ENCODE measurements around the gene SLCO1B3.
"Not testable (repeated sequence)": the region's sequence is repeated elsewhere in the genome, so short reads cannot be mapped to it uniquely, and the experiment has no call there.

The SLCO1B3 gene, protein sequence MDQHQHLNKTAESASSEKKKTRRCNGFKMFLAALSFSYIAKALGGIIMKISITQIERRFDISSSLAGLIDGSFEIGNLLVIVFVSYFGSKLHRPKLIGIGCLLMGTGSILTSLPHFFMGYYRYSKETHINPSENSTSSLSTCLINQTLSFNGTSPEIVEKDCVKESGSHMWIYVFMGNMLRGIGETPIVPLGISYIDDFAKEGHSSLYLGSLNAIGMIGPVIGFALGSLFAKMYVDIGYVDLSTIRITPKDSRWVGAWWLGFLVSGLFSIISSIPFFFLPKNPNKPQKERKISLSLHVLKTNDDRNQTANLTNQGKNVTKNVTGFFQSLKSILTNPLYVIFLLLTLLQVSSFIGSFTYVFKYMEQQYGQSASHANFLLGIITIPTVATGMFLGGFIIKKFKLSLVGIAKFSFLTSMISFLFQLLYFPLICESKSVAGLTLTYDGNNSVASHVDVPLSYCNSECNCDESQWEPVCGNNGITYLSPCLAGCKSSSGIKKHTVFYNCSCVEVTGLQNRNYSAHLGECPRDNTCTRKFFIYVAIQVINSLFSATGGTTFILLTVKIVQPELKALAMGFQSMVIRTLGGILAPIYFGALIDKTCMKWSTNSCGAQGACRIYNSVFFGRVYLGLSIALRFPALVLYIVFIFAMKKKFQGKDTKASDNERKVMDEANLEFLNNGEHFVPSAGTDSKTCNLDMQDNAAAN

DNA sequence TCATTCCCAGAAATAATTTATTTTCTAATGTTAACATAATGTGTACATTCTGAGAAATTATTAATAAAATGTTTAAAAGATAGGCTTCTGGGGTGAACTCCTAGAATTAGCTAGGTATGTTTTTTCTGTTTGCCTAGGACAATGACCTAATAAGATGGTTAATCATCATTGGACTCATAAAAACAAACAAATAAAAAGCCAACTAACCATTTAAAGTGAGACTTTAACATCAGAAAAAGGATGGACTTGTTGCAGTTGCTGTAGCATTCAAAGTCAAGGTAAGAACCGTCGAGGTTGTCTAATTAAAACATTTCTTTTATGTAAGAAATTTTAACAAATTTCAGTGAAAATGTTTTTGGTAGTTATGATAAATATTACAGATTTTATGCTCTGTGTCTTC is at the start of gene SLCO1B3:
TSS of gene SLCO1B3 (plus strand) at position 219 of the 400 bp plus-strand sequence. CDS start 5,034 bp downstream, outside the sequence.
- TF ChIP-seq, protein P1, sequence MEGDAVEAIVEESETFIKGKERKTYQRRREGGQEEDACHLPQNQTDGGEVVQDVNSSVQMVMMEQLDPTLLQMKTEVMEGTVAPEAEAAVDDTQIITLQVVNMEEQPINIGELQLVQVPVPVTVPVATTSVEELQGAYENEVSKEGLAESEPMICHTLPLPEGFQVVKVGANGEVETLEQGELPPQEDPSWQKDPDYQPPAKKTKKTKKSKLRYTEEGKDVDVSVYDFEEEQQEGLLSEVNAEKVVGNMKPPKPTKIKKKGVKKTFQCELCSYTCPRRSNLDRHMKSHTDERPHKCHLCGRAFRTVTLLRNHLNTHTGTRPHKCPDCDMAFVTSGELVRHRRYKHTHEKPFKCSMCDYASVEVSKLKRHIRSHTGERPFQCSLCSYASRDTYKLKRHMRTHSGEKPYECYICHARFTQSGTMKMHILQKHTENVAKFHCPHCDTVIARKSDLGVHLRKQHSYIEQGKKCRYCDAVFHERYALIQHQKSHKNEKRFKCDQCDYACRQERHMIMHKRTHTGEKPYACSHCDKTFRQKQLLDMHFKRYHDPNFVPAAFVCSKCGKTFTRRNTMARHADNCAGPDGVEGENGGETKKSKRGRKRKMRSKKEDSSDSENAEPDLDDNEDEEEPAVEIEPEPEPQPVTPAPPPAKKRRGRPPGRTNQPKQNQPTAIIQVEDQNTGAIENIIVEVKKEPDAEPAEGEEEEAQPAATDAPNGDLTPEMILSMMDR (IDR thresholded peaks at IDR 0.05) = no peak
- no peak for TF ChIP-seq ZFX (IDR thresholded peaks at IDR 0.05; ENCODE audit: borderline replicate concordance)
- H3K27ac ChIP-seq = no peak within 1 kb of the TSS

DNA sequence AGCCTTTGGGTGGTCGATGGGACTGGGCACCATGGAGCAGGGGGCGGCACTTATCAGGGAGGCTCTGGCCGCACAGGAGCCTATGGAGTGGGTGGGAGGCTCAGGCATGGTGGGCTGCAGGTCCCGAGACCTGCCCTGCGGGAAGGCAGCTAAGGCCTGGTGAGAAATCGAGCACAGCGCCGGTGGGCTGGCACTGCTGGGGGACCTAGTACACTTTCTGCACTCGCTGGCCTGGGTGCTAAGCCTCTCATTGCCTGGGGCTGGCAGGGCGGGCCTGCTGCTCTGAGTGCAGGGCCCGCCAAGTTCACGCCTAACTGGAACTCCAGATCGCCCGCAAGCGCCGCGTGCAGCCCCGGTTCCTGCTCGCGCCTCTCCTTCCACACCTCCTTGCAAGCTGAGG is 33.1 kb upstream of the SLCO1B3 start:
- no peak overlapping the region for H3K27ac ChIP-seq
- TF ChIP-seq, protein P1 (IDR thresholded peaks at IDR 0.05) = no peak
- TF ChIP-seq ZFX (IDR thresholded peaks at IDR 0.05; ENCODE audit: borderline replicate concordance) = no peak

DNA sequence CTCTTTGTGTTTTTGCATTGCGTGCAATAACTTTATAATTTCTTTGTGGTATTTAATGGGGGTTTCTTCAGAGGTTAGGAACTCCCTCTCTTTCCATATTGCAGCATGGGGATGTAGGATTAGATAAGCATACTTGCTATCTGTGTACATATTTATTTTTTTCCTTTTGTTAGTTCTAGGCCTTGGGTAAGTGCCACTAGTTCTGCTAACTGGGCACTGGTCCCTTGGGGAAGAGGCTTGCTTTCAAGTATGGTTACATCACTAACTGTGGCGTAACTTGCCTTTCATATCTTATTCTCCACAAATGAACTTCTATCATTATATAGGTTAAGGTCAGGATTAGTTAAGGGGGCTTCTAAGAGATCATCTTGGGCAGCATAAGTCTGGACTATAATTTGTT is 31.5 kb upstream of the SLCO1B3 start:
- H3K27ac ChIP-seq = no peak overlapping the region
- TF ChIP-seq, protein P1 (IDR thresholded peaks at IDR 0.05) = no peak
- TF ChIP-seq ZFX (IDR thresholded peaks at IDR 0.05; ENCODE audit: borderline replicate concordance) = no peak

DNA sequence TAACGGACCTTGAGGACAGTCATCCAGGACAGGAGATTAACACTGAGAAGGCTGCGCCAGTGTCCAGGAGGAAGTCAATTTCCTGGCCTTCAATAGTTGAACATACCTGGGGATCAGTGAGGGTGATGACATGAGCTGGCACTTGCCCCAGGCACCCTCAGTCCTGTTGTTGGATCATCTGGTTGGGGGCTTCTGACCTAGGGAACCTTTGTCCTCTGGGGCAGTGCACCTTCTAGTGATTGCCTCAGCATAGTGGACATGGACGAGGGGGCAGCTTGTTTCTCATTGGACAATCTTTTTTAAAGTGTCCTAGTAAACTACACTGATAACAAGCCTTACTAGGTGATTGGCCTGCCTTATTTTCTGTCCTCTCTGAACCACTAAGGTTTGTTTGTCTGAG is 30.5 kb upstream of the SLCO1B3 start:
- H3K27ac ChIP-seq = not testable (repeated sequence)

DNA sequence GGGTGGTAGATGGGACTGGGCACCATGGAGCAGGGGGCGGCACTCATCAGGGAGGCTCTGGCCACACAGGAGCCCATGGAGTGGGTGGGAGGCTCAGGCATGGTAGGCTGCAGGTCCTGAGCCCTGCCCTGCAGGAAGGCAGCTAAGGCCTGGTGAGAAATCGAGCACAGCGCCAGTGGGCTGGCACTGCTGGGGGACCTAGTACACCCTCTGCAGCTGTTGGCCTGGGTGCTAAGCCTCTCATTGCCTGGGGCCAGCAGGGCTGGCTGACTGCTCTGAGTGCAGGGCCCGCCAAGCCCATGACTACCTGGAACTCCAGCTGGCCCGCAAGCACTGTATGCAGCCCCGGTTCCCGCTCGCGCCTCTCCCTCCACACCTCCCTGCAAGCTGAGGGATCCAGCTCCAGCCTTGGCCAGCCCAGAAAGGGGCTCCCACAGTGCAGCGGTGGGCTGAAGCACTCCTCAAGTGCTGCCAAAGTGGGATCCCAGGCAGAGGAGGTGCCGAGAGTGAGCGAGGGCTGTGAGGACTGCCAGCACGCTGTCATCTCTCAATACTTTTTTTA is 26.6 kb upstream of the SLCO1B3 start:
- not testable (repeated sequence) for H3K27ac ChIP-seq

DNA sequence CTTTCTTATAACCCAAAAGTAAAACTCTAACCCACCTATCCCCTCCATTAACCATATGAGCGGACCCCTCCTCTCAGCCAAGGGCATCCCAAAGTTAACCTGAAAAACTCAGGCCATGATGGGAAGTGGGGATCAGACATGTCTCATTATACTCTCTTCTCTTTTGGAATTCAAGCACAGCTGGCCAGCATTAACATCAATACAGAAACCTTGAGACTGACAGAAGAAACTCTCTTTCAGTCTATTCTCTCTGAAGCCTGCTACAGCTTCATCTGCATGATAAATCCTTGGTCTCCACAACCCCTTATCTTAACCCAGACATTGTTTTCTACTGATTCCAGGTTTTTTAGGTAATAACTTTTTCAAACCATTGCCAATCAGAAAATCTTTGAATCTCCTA is 17.5 kb upstream of the SLCO1B3 start:
- TF ChIP-seq, protein P1 (IDR thresholded peaks at IDR 0.05) = no peak
- no peak for TF ChIP-seq ZFX (IDR thresholded peaks at IDR 0.05; ENCODE audit: borderline replicate concordance)
- H3K27ac ChIP-seq = no peak overlapping the region

DNA sequence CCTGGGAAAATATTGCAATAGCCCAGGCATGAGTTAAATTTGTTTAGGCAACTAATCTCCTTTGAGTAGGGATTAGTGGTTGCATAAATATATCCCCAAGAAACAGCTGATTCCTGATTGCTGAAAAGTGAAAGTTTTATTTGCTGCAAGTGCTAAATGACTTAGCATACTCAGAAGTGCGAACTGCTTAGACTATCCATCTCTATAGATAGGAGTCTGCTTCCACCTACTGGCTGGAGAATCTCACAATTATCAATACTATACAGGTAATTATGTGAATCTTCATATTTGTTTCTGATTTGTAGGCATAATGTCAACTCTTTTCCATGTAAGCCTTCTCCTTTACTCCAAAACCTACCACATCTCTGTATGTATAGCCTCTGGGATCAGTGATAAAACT is 12.0 kb upstream of the SLCO1B3 start:
- no peak for TF ChIP-seq ZFX (IDR thresholded peaks at IDR 0.05; ENCODE audit: borderline replicate concordance)
- TF ChIP-seq, protein P1 (IDR thresholded peaks at IDR 0.05) = peak; percentile 78
- H3K27ac ChIP-seq = no peak overlapping the region

DNA sequence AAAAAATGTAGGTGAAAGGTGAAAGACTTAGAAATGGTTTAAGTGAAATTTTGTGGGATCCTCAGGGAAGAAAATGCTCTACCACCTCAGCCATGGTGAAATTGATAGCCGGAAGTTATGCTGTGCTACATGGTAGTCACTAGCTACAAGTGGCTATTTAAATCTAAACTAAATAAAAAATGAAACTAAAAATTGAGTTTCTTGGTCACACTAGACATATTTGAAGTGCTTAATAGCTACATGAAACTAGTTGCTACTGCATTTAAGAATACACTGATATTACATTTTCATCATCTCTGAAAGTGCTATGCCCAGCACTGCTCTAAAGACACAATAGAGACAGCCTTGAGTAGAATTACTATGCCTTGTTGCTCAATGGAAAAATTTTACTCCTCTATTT is 10.3 kb upstream of the SLCO1B3 start:
- no peak overlapping the region for H3K27ac ChIP-seq
- TF ChIP-seq, protein P1 (IDR thresholded peaks at IDR 0.05) = no peak
- no peak for TF ChIP-seq ZFX (IDR thresholded peaks at IDR 0.05; ENCODE audit: borderline replicate concordance)
